Measurements from ENCODE around the gene SNX32. TPM values are rescaled to one million over a fixed set of nuclear protein-coding genes. Genes with fewer than 3 reads are reported as not detected.

The SNX32 gene
- total RNA-seq, 1 donor = not detected

GRCh38 chr11:65793144-65793581 is 40.6 kb upstream of the SNX32 start:
- no peaks in the 10 kb centered on the region for H3K9me3 ChIP-seq (ENCODE audit: low read depth, low read length)
- H3K4me1 ChIP-seq (ENCODE audit: insufficient read depth, low read length) = peaks cover 15% of the 10 kb centered on the region
- peaks cover 11% of the 10 kb centered on the region for H3K27me3 ChIP-seq (ENCODE audit: insufficient read depth, low read length)
- H3K4me3 ChIP-seq (ENCODE audit: low read length) = no peak overlapping the region

GRCh38 chr11:65793625-65794400 is 40.0 kb upstream of the SNX32 start:
- Histone ChIP-seq H3K9me3 (ENCODE audit: low read depth, low read length) (no peaks in the 10 kb centered on the region), H3K4me3 (ENCODE audit: low read length) (no peak overlapping the region), H3K27me3 (ENCODE audit: insufficient read depth, low read length) (peaks cover 4% of the 10 kb centered on the region), H3K4me1 (ENCODE audit: insufficient read depth, low read length) (peaks cover 12% of the 10 kb centered on the region)

- Histone ChIP-seq H3K4me1 (ENCODE audit: insufficient read depth, low read length) (peaks cover 12% of the 10 kb centered on the region), H3K27me3 (ENCODE audit: insufficient read depth, low read length) (no peaks in the 10 kb centered on the region), H3K9me3 (ENCODE audit: low read depth, low read length) (no peaks in the 10 kb centered on the region), H3K4me3 (ENCODE audit: low read length) (no peak overlapping the region)
Observed at GRCh38 chr11:65794570-65795510, 38.9 kb upstream of the SNX32 start.

- no peaks in the 10 kb centered on the region for H3K9me3 ChIP-seq (ENCODE audit: low read depth, low read length)
- H3K4me1 ChIP-seq (ENCODE audit: insufficient read depth, low read length) = peaks cover 3% of the 10 kb centered on the region
- H3K4me3 ChIP-seq (ENCODE audit: low read length) = no peak overlapping the region
- H3K27me3 ChIP-seq (ENCODE audit: insufficient read depth, low read length) = no peaks in the 10 kb centered on the region
Observed at GRCh38 chr11:65796726-65797601, 36.8 kb upstream of the SNX32 start.

- Histone ChIP-seq H3K9me3 (ENCODE audit: low read depth, low read length) (no peaks in the 10 kb centered on the region), H3K4me1 (ENCODE audit: insufficient read depth, low read length) (no peaks in the 10 kb centered on the region), H3K4me3 (ENCODE audit: low read length) (no peak overlapping the region), H3K27me3 (ENCODE audit: insufficient read depth, low read length) (no peaks in the 10 kb centered on the region)
Observed at GRCh38 chr11:65797711-65798110, 36.1 kb upstream of the SNX32 start.

GRCh38 chr11:65798882-65799281 is 34.9 kb upstream of the SNX32 start:
- Histone ChIP-seq H3K27me3 (ENCODE audit: insufficient read depth, low read length) (peaks cover 8% of the 10 kb centered on the region), H3K4me3 (ENCODE audit: low read length) (no peak overlapping the region), H3K9me3 (ENCODE audit: low read depth, low read length) (no peaks in the 10 kb centered on the region), H3K4me1 (ENCODE audit: insufficient read depth, low read length) (no peaks in the 10 kb centered on the region)

GRCh38 chr11:65801153-65801987 is 32.4 kb upstream of the SNX32 start:
- H3K4me1 ChIP-seq (ENCODE audit: insufficient read depth, low read length) = no peaks in the 10 kb centered on the region
- peaks cover 8% of the 10 kb centered on the region for H3K27me3 ChIP-seq (ENCODE audit: insufficient read depth, low read length)
- H3K4me3 ChIP-seq (ENCODE audit: low read length) = no peak overlapping the region

GRCh38 chr11:65802841-65803240 is 30.9 kb upstream of the SNX32 start:
- H3K9me3 ChIP-seq (ENCODE audit: low read depth, low read length) = no peaks in the 10 kb centered on the region
- H3K27me3 ChIP-seq (ENCODE audit: insufficient read depth, low read length) = peaks cover 8% of the 10 kb centered on the region
- no peaks in the 10 kb centered on the region for H3K4me1 ChIP-seq (ENCODE audit: insufficient read depth, low read length)
- H3K4me3 ChIP-seq (ENCODE audit: low read length) = no peak overlapping the region

More at GRCh38 chr11:65801153-65801987, 32.4 kb upstream of the SNX32 start:
- H3K9me3 ChIP-seq (ENCODE audit: low read depth, low read length) = no peaks in the 10 kb centered on the region

- H3K4me1 ChIP-seq (ENCODE audit: insufficient read depth, low read length) = no peaks in the 10 kb centered on the region
- H3K4me3 ChIP-seq (ENCODE audit: low read length) = no peak overlapping the region
- H3K27me3 ChIP-seq (ENCODE audit: insufficient read depth, low read length) = peaks cover 8% of the 10 kb centered on the region
- H3K9me3 ChIP-seq (ENCODE audit: low read depth, low read length) = no peaks in the 10 kb centered on the region
Observed at GRCh38 chr11:65803797-65804492, 29.8 kb upstream of the SNX32 start.

GRCh38 chr11:65806979-65807378 is 26.8 kb upstream of the SNX32 start:
- peaks cover 8% of the 10 kb centered on the region for H3K27me3 ChIP-seq (ENCODE audit: insufficient read depth, low read length)
- H3K4me1 ChIP-seq (ENCODE audit: insufficient read depth, low read length) = peaks cover 3% of the 10 kb centered on the region
- no peak overlapping the region for H3K4me3 ChIP-seq (ENCODE audit: low read length)
- H3K9me3 ChIP-seq (ENCODE audit: low read depth, low read length) = no peaks in the 10 kb centered on the region

- Histone ChIP-seq H3K9me3 (ENCODE audit: low read depth, low read length) (no peaks in the 10 kb centered on the region), H3K4me3 (ENCODE audit: low read length) (no peak overlapping the region), H3K4me1 (ENCODE audit: insufficient read depth, low read length) (peaks cover 7% of the 10 kb centered on the region), H3K27me3 (ENCODE audit: insufficient read depth, low read length) (peaks cover under 1% of the 10 kb centered on the region)
Observed at GRCh38 chr11:65808744-65809341, 24.9 kb upstream of the SNX32 start.

- no peak overlapping the region for H3K4me3 ChIP-seq (ENCODE audit: low read length)
- H3K27me3 ChIP-seq (ENCODE audit: insufficient read depth, low read length) = no peaks in the 10 kb centered on the region
- peaks cover 9% of the 10 kb centered on the region for H3K4me1 ChIP-seq (ENCODE audit: insufficient read depth, low read length)
- H3K9me3 ChIP-seq (ENCODE audit: low read depth, low read length) = no peaks in the 10 kb centered on the region
Observed at GRCh38 chr11:65809496-65809895, 24.3 kb upstream of the SNX32 start.
